Measurements from ENCODE around the gene KIF1A. TPM values are rescaled to one million over a fixed set of nuclear protein-coding genes. Genes with fewer than 3 reads are reported as not detected.

The KIF1A gene
- total RNA-seq, 1 experiment from 2014 or later: not detected

- peaks cover 74% of the 10 kb centered on the region for H3K27me3 ChIP-seq (ENCODE audit: insufficient read depth, low read depth)
- ChIA-PET CTCF (no interaction called here), POLR2A (ENCODE audit: unreplicated experiment) (no interaction called here)
- H2AFZ ChIP-seq: no peak overlapping the region
- H3K4me3 ChIP-seq: no peak overlapping the region
- no peaks in the 10 kb centered on the region; the same call in 1 of the 2 replicates for H4K20me1 ChIP-seq (ENCODE audit: insufficient read depth)
- no peaks in the 10 kb centered on the region for H3K9me2 ChIP-seq (ENCODE audit: insufficient read depth)
- TF ChIP-seq EZH2 (IDR thresholded peaks at IDR 0.05; ENCODE audit: low read depth): no peak
- TF ChIP-seq, protein P1, sequence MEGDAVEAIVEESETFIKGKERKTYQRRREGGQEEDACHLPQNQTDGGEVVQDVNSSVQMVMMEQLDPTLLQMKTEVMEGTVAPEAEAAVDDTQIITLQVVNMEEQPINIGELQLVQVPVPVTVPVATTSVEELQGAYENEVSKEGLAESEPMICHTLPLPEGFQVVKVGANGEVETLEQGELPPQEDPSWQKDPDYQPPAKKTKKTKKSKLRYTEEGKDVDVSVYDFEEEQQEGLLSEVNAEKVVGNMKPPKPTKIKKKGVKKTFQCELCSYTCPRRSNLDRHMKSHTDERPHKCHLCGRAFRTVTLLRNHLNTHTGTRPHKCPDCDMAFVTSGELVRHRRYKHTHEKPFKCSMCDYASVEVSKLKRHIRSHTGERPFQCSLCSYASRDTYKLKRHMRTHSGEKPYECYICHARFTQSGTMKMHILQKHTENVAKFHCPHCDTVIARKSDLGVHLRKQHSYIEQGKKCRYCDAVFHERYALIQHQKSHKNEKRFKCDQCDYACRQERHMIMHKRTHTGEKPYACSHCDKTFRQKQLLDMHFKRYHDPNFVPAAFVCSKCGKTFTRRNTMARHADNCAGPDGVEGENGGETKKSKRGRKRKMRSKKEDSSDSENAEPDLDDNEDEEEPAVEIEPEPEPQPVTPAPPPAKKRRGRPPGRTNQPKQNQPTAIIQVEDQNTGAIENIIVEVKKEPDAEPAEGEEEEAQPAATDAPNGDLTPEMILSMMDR (conservative IDR thresholded peaks at IDR 0.05): no peak
- DNase-seq: no peak
- intact Hi-C loops (cut with micrococcal nuclease; ENCODE audit: unreplicated experiment): no loop called here
- no TSS peak for BruUV-seq (replicated peaks)
- H3K4me2 ChIP-seq: no peak overlapping the region
- H3K4me1 ChIP-seq (replicated peaks; ENCODE audit: insufficient read depth): no peaks in the 10 kb centered on the region
- H3F3A ChIP-seq (ENCODE audit: insufficient read depth, low read depth): no peaks in the 10 kb centered on the region
- no peaks in the 10 kb centered on the region for H3K36me3 ChIP-seq (ENCODE audit: low read depth)
- H3K9me3 ChIP-seq (ENCODE audit: insufficient read depth, low read depth): no peaks in the 10 kb centered on the region
- H3K27ac ChIP-seq: no peak overlapping the region
- H3K79me2 ChIP-seq (ENCODE audit: low read depth): no peaks in the 10 kb centered on the region
Observed at GRCh38 chr2:240815761-240816583, 4.0 kb downstream of the KIF1A start.

DNA sequence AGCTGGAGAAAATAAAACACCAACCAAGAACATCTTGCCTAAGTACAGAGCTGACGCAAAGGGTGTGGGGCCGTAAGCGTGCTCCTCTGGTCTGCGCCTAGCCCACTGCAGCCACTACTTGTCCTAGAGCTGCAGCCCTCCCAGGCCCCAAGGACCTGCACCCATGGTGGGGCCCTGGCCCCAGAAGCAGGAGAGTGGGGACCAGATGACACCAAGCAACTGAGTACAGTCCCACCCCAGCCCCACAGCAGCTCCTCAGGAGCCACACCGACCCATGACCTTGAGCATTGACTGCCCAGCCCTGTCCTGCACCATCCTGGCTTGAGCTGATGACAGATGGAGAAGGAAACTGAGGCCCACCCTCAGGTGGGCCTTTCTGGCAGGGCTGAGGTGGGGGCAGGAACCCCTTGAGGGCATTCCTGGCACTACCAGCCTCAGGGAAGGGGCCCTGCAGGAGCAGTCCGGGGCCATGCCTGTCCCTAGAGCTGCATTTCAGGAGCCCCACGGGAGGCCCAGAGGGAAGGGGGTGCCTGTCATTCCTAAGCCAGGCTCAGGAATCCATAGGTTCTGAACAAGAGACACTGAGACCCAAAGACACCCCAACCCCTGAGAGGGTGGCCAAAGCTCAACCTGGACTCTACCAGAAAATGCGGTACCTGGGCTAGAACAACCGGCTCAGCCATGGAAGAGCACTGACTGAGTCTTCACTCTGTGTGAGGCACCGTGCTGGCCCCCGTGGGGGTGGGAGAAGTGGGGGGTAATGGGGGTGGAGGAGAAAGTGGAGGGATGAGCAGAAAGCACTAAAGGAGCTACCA lies 4.9 kb downstream of the KIF1A start:
- no peaks in the 10 kb centered on the region for H3K9me3 ChIP-seq (ENCODE audit: insufficient read depth, low read depth)
- no peak for DNase-seq
- no peaks in the 10 kb centered on the region for H3K79me2 ChIP-seq (ENCODE audit: low read depth)
- TF ChIP-seq EZH2 (IDR thresholded peaks at IDR 0.05; ENCODE audit: low read depth): no peak
- TF ChIP-seq, protein P1 (conservative IDR thresholded peaks at IDR 0.05): no peak
- CTCF ChIA-PET: interaction anchor here (0.6 kb wide), 1 partner anchor 859 kb away, joined by 3 read pairs; no protein-coding TSS in a partner anchor
- H3F3A ChIP-seq (ENCODE audit: insufficient read depth, low read depth): no peaks in the 10 kb centered on the region
- POLR2A ChIA-PET (ENCODE audit: unreplicated experiment): no interaction called here
- H3K27me3 ChIP-seq (ENCODE audit: insufficient read depth, low read depth): peaks cover 79% of the 10 kb centered on the region
- no peaks in the 10 kb centered on the region; the same call in 1 of the 2 replicates for H4K20me1 ChIP-seq (ENCODE audit: insufficient read depth)
- no peak overlapping the region for H3K27ac ChIP-seq
- no peaks in the 10 kb centered on the region for H3K9me2 ChIP-seq (ENCODE audit: insufficient read depth)
- BruUV-seq (replicated peaks): no TSS peak
- H3K4me3 ChIP-seq: no peak overlapping the region
- intact Hi-C loops (cut with micrococcal nuclease; ENCODE audit: unreplicated experiment): no loop called here
- no peak overlapping the region for H3K4me2 ChIP-seq
- no peaks in the 10 kb centered on the region for H3K4me1 ChIP-seq (replicated peaks; ENCODE audit: insufficient read depth)
- no peaks in the 10 kb centered on the region for H3K36me3 ChIP-seq (ENCODE audit: low read depth)
- H2AFZ ChIP-seq: no peak overlapping the region

DNA sequence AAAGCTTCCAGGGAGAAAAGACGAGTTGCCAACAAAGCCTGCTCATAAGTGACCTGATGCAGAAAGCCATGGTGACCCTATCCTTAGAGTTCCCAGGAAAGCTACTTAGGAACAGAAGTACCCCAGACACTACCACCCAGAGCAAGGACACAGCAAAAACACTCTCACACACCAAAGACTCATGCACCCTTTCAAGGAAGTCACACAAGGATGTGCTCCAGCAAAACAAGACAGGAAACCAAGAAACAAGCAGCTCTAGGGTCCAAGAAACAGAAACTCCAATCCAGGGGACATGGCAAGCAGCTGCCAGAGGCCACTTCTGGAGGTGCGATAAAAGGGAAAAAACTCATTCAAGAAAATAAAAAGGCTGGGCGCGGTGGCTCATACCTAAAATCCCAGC lies 5.7 kb downstream of the KIF1A start:
- ChIA-PET POLR2A (ENCODE audit: unreplicated experiment) (no interaction called here), CTCF (no interaction called here)
- Histone ChIP-seq H3K27me3 (ENCODE audit: insufficient read depth, low read depth) (peaks cover 85% of the 10 kb centered on the region), H3K36me3 (ENCODE audit: low read depth) (no peaks in the 10 kb centered on the region), H3K79me2 (ENCODE audit: low read depth) (no peaks in the 10 kb centered on the region), H3F3A (ENCODE audit: insufficient read depth, low read depth) (no peaks in the 10 kb centered on the region), H4K20me1 (ENCODE audit: insufficient read depth) (no peaks in the 10 kb centered on the region; the same call in 1 of the 2 replicates), H3K4me1 (replicated peaks; ENCODE audit: insufficient read depth) (no peaks in the 10 kb centered on the region), H3K9me3 (ENCODE audit: insufficient read depth, low read depth) (no peaks in the 10 kb centered on the region), H2AFZ (no peak overlapping the region), H3K9me2 (ENCODE audit: insufficient read depth) (no peaks in the 10 kb centered on the region), H3K4me2 (no peak overlapping the region), H3K4me3 (no peak overlapping the region), H3K27ac (no peak overlapping the region)
- TF ChIP-seq, protein P1 (conservative IDR thresholded peaks at IDR 0.05): no peak
- no peak for TF ChIP-seq EZH2 (IDR thresholded peaks at IDR 0.05; ENCODE audit: low read depth)
- no peak for DNase-seq
- intact Hi-C loops (cut with micrococcal nuclease; ENCODE audit: unreplicated experiment): no loop called here
- no TSS peak for BruUV-seq (replicated peaks)
